GM12878 (cell line): ENCODE data around the gene ENDOU. TPM values are rescaled to one million over a fixed set of nuclear protein-coding genes. Genes with fewer than 3 reads are reported as not detected.

ENCODE experiments used
- ATAC-seq: fragments of 200-7000 bp; cut with Tn5 transposase; 3 replicates; pipeline ENCODE4 v1.9.1; 2020; ENCODE audit warnings: mild to moderate bottlenecking, moderate library complexity
- BruUV-seq: library from RNA; stranded (reverse); fragments of 400-500 nt; replicated peaks from 2 replicates; lab custom pipeline; 2021; lab: Mats Ljungman, UMichigan
- CTCF ChIA-PET: fragments of 300-600 bp; sonication (Branson Sonifier 250); formaldehyde crosslinking; extraction: SDS; loops from one replicate; lab custom pipeline; 2021; ENCODE audit warnings: inconsistent platforms; lab: Yijun Ruan, JAX
- POLR2A ChIA-PET: fragments of 350-600 bp; formaldehyde crosslinking; extraction: SDS; loops from one replicate; lab custom pipeline; 2021; ENCODE audit warnings: inconsistent platforms; lab: Charles Lee
- RAD21 ChIA-PET: fragments of 300-600 bp; sonication (Branson Sonifier 250); formaldehyde crosslinking; loops from one replicate; lab custom pipeline; 2023; ENCODE audit warnings: antibody characterized with exemption; ENCODE audit not compliant: unreplicated experiment; lab: Charles Lee
- SMC1A ChIA-PET: fragments of 300-600 bp; sonication (Branson Sonifier 250); formaldehyde crosslinking; loops from one replicate; lab custom pipeline; 2023; ENCODE audit not compliant: unreplicated experiment, uncharacterized antibody; lab: Charles Lee
- DNase-seq: peaks from one replicate; pipeline ENCODE4 v3.0.0-alpha.2; 2011; ENCODE audit warnings: low read depth, low spot score
- FAIRE-seq: peaks from 3 replicates; lab custom pipeline; 2011; peaks lifted over from hg19 to GRCh38; lab: Jason Lieb, UNC
- H2AFZ ChIP-seq: 2 replicates; pipeline ENCODE4 v1.6.0; 2011; ENCODE audit warnings: low read depth, low read length, control low read depth; ENCODE audit not compliant: control insufficient read depth
- H3K27ac ChIP-seq: 2 replicates; pipeline ENCODE4 v1.5.1; 2011; ENCODE audit warnings: control low read depth; ENCODE audit not compliant: control insufficient read depth, insufficient read depth
- H3K27me3 ChIP-seq, 2 experiments: replicated peaks in 1 of 2; 2 replicates each; pipeline versions ENCODE4 v1.6.0 to v1.6.1; 2011; ENCODE audit warnings: low read length in 1 of 2; ENCODE audit not compliant: control insufficient read depth in 2 of 2, insufficient read depth in 2 of 2
- H3K36me3 ChIP-seq, 2 experiments: 2 replicates each; pipeline ENCODE4 v1.5.1; 2011; ENCODE audit warnings: low read length in 1 of 2; ENCODE audit not compliant: control insufficient read depth in 2 of 2, insufficient read depth in 2 of 2
- H3K4me1 ChIP-seq: 2 replicates; pipeline ENCODE4 v1.6.1; 2011; ENCODE audit warnings: mild to moderate bottlenecking, low read length, moderate library complexity, mixed read lengths; ENCODE audit not compliant: control insufficient read depth, insufficient read depth
- H3K4me2 ChIP-seq: 2 replicates; pipeline ENCODE4 v1.6.0; 2011; ENCODE audit warnings: control low read depth; ENCODE audit not compliant: control insufficient read depth, insufficient read depth
- H3K4me3 ChIP-seq: fragments of 200-600 bp; sonication (generic); 2 replicates; pipeline ENCODE4 v1.5.1; 2016
- H3K79me2 ChIP-seq: 2 replicates; pipeline ENCODE4 v1.6.0; 2011; ENCODE audit warnings: low read length; ENCODE audit not compliant: control insufficient read depth, insufficient read depth
- H3K9ac ChIP-seq: 2 replicates; pipeline ENCODE4 v1.8.0; 2011; ENCODE audit warnings: low read length, control low read depth, mixed read lengths; ENCODE audit not compliant: control insufficient read depth, insufficient read depth
- H3K9me3 ChIP-seq: replicated peaks from 3 replicates; pipeline ENCODE4 v1.5.1; 2011; ENCODE audit warnings: mild to moderate bottlenecking, low read length; ENCODE audit not compliant: control insufficient read depth, insufficient read depth
- H4K20me1 ChIP-seq: 2 replicates; pipeline ENCODE4 v1.6.0; 2011; ENCODE audit not compliant: control insufficient read depth, insufficient read depth
- E2F8 ChIP-seq: fragments of 450-650 bp; IDR thresholded peaks from 2 replicates; pipeline ENCODE4 v1.6.1; 2018; ENCODE audit warnings: mild to moderate bottlenecking, low read depth, moderate library complexity; ENCODE audit not compliant: partially characterized antibody
- FOXM1 ChIP-seq: IDR thresholded peaks from 2 replicates; pipeline ENCODE4 v1.6.1; 2012; ENCODE audit warnings: low read depth, mild to moderate bottlenecking, inconsistent platforms, low read length, moderate library complexity
- HCFC1 ChIP-seq: fragments of 150-350 bp; IDR thresholded peaks from 2 replicates; pipeline ENCODE4 v1.6.1; 2014; ENCODE audit warnings: low read length
- KDM1A ChIP-seq: fragments of 200-600 bp; sonication (generic); IDR thresholded peaks from 2 replicates; pipeline ENCODE4 v1.6.1; 2016; ENCODE audit warnings: borderline replicate concordance
- NFIC ChIP-seq: IDR thresholded peaks from 2 replicates; pipeline ENCODE4 v1.6.1; 2012; ENCODE audit warnings: low read depth, mild to moderate bottlenecking, inconsistent platforms, low read length, moderate library complexity
- NR2C1 ChIP-seq: fragments of 450-650 bp; IDR thresholded peaks from 2 replicates; pipeline ENCODE4 v1.6.1; 2017; ENCODE audit warnings: antibody characterized with exemption, mild to moderate bottlenecking, moderate library complexity
- RAD51 ChIP-seq: fragments of 450-650 bp; IDR thresholded peaks from 2 replicates; pipeline ENCODE4 v1.6.1; 2016; ENCODE audit warnings: moderate library complexity, mild to moderate bottlenecking, inconsistent platforms
- WRNIP1 ChIP-seq: IDR thresholded peaks from 2 replicates; pipeline ENCODE4 v1.6.1; 2011; ENCODE audit warnings: low read depth, low read length, improper control_type of control experiment, borderline replicate concordance
- WGBS: methylation state at CpG from one replicate; pipeline ENCODE4 v1.1.6; 2016; ENCODE audit warnings: low lambda C conversion rate; ENCODE audit not compliant: insufficient replicate concordance, insufficient coverage; ENCODE audit errors: missing lambda C conversion rate; 5-methylcytosine and 5-hydroxymethylcytosine counted together
- in situ Hi-C: fragments of 300-500 bp; cut with MboI; formaldehyde crosslinking; loops from 9 replicates; pipeline ENCODE4 v1.14.3; 2018; ENCODE audit warnings: mixed read lengths
- intact Hi-C: fragments of 100-400 bp; cut with micrococcal nuclease; formaldehyde crosslinking; loops from one replicate; pipeline ENCODE4 v1.14.2; 2022; ENCODE audit not compliant: unreplicated experiment
- polyA plus RNA-seq, 11 experiments: library from polyadenylated mRNA; depleted of rRNA in 4 of 11; unstranded in 6 of 11; stranded (reverse) in 5 of 11; fragments of >200 nt; fragmentation: Nextera tagmentation in 4 of 11; fragmentation: Illumina TruSeq in 1 of 11; extraction: Ambion mirVana in 4 of 11; extraction: Trizol in 1 of 11; gene quantifications; 1 replicate in 1 of 11; 2 replicates in 10 of 11; pipeline versions ENCODE4 v1.2.1 to v1.2.3, GENCODE V29; 2011 to 2016; ENCODE audit warnings: inconsistent platforms in 2 of 11, missing spikeins in 2 of 11, low read depth in 1 of 11
- total RNA-seq, 4 experiments: library from RNA; depleted of rRNA in 3 of 4; stranded (reverse); fragments of >200 nt in 3 of 4; fragmentation: Illumina TruSeq in 1 of 4; extraction: Trizol in 1 of 4; gene quantifications; 2 replicates each; pipeline versions ENCODE4 v1.2.1 to v1.2.3, GENCODE V29; 2013 to 2021
- TF ChIP-seq, protein P1 (sequence below): fragments of 450-650 bp; IDR thresholded peaks from 2 replicates; pipeline ENCODE4 v1.6.1; 2017; ENCODE audit warnings: mild to moderate bottlenecking, moderate library complexity
- TF ChIP-seq, protein P2 (sequence below): fragments of 450-650 bp; formaldehyde crosslinking; IDR thresholded peaks from 2 replicates; pipeline ENCODE4 v1.4.0; 2022; ENCODE audit warnings: mild to moderate bottlenecking, moderate library complexity
- TF ChIP-seq, protein P3 (sequence below): fragments of 450-650 bp; IDR thresholded peaks from 2 replicates; pipeline ENCODE4 v1.6.1; 2016; ENCODE audit warnings: mild to moderate bottlenecking

Gene ENDOU
- total and polyA plus RNA-seq, 10 of the 15 experiments (the other 5 are each of a cell fraction or from before 2014, with no cell fraction given) = 0.03 to 0.17 (median 0.10) TPM; not detected in 4

GRCh38 chr12:47772094-47772660, 46.9 kb upstream of the ENDOU start:
- Histone ChIP-seq H3K9me3 (no peaks in the 10 kb centered on the region), H3K79me2 (no peaks in the 10 kb centered on the region), H3K4me2 (no peak overlapping the region; the same call in 1 of the 2 replicates), H3K27me3 (no peaks in the 10 kb centered on the region), H3K27ac (no peak overlapping the region), H3K4me1 (peaks cover 17% of the 10 kb centered on the region; the same call in 1 of the 2 replicates), H3K4me3 (no peak overlapping the region), H3K36me3 (no peaks in the 10 kb centered on the region), H4K20me1 (no peaks in the 10 kb centered on the region), H2AFZ (no peak overlapping the region), H3K9ac (no peak overlapping the region)
- FAIRE-seq (no peak), ATAC-seq (no peak), DNase-seq (no peak)
- ChIA-PET SMC1A (interaction anchor here (0.9 to 11.3 kb wide), 3 partner anchors 9 to 65 kb away, joined by 3 to 139 read pairs (median 7); no protein-coding TSS in a partner anchor), RAD21 (interaction anchor here (1.1 to 8.9 kb wide), 5 partner anchors 16 to 65 kb away, joined by 3 to 83 read pairs (median 12); partner anchors contain the start of gene RAPGEF3), CTCF (interaction anchor here (1.1 to 19.3 kb wide), 7 partner anchors 9 to 65 kb away, joined by 3 to 814 read pairs (median 6); partner anchors contain the start of gene RAPGEF3), POLR2A (no interaction called here)
- BruUV-seq = no TSS peak
- intact Hi-C loops = loop anchor here (10.0 kb wide), 1 partner anchor 737 kb away; no protein-coding TSS in a partner anchor
- 76% methylated on average over 13 of the region's 13 CpGs for WGBS
- in situ Hi-C loops = no loop called here
- TF ChIP-seq E2F8 (no peak), HCFC1 (no peak), WRNIP1 (no peak), FOXM1 (no peak), KDM1A (no peak), RAD51 (no peak), NR2C1 (no peak), NFIC (no peak)
- TF ChIP-seq, protein P1, sequence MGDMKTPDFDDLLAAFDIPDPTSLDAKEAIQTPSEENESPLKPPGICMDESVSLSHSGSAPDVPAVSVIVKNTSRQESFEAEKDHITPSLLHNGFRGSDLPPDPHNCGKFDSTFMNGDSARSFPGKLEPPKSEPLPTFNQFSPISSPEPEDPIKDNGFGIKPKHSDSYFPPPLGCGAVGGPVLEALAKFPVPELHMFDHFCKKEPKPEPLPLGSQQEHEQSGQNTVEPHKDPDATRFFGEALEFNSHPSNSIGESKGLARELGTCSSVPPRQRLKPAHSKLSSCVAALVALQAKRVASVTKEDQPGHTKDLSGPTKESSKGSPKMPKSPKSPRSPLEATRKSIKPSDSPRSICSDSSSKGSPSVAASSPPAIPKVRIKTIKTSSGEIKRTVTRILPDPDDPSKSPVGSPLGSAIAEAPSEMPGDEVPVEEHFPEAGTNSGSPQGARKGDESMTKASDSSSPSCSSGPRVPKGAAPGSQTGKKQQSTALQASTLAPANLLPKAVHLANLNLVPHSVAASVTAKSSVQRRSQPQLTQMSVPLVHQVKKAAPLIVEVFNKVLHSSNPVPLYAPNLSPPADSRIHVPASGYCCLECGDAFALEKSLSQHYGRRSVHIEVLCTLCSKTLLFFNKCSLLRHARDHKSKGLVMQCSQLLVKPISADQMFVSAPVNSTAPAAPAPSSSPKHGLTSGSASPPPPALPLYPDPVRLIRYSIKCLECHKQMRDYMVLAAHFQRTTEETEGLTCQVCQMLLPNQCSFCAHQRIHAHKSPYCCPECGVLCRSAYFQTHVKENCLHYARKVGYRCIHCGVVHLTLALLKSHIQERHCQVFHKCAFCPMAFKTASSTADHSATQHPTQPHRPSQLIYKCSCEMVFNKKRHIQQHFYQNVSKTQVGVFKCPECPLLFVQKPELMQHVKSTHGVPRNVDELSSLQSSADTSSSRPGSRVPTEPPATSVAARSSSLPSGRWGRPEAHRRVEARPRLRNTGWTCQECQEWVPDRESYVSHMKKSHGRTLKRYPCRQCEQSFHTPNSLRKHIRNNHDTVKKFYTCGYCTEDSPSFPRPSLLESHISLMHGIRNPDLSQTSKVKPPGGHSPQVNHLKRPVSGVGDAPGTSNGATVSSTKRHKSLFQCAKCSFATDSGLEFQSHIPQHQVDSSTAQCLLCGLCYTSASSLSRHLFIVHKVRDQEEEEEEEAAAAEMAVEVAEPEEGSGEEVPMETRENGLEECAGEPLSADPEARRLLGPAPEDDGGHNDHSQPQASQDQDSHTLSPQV = no peak
- TF ChIP-seq, protein P2, sequence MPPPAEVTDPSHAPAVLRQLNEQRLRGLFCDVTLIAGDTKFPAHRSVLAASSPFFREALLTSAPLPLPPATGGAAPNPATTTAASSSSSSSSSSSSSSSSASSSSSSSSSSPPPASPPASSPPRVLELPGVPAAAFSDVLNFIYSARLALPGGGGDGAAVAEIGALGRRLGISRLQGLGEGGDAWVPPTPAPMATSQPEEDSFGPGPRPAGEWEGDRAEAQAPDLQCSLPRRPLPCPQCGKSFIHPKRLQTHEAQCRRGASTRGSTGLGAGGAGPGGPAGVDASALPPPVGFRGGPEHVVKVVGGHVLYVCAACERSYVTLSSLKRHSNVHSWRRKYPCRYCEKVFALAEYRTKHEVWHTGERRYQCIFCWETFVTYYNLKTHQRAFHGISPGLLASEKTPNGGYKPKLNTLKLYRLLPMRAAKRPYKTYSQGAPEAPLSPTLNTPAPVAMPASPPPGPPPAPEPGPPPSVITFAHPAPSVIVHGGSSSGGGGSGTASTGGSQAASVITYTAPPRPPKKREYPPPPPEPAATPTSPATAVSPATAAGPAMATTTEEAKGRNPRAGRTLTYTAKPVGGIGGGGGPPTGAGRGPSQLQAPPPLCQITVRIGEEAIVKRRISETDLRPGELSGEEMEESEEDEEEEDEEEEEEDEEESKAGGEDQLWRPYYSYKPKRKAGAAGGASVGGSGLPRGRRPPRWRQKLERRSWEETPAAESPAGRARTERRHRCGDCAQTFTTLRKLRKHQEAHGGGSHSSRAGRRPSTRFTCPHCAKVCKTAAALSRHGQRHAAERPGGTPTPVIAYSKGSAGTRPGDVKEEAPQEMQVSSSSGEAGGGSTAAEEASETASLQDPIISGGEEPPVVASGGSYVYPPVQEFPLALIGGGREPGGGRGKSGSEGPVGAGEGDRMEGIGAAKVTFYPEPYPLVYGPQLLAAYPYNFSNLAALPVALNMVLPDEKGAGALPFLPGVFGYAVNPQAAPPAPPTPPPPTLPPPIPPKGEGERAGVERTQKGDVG (CRISPR knock-in tag) = no peak
- TF ChIP-seq, protein P3, sequence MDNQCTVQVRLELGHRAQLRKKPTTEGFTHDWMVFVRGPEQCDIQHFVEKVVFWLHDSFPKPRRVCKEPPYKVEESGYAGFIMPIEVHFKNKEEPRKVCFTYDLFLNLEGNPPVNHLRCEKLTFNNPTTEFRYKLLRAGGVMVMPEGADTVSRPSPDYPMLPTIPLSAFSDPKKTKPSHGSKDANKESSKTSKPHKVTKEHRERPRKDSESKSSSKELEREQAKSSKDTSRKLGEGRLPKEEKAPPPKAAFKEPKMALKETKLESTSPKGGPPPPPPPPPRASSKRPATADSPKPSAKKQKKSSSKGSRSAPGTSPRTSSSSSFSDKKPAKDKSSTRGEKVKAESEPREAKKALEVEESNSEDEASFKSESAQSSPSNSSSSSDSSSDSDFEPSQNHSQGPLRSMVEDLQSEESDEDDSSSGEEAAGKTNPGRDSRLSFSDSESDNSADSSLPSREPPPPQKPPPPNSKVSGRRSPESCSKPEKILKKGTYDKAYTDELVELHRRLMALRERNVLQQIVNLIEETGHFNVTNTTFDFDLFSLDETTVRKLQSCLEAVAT = no peak
